ENCODE measurements around the gene FBXW10B. TPM values are rescaled to one million over a fixed set of nuclear protein-coding genes. Genes with fewer than 3 reads are reported as not detected.

FBXW10B gene
- total RNA-seq, 1 experiment from 2014 or later = 0.54 TPM

- no TSS peak for BruUV-seq (replicated peaks)
- in situ Hi-C loops (cut with HindIII; ENCODE audit: low pct_unique_long_range_greater_than_20kb, low sequenced_read_pairs) = no loop called here
- ATAC-seq (no peak), DNase-seq (ENCODE audit: low read depth, low spot score) (no peak)
- no peaks in the 10 kb centered on the region for H3K9me3 ChIP-seq (ENCODE audit: control insufficient read depth, insufficient read depth, low read depth, low read length)
- no peaks in the 10 kb centered on the region for H3K4me1 ChIP-seq (ENCODE audit: control insufficient read depth, insufficient read depth, low read length)
- CTCF ChIA-PET = no interaction called here
- TF ChIP-seq, protein P1, sequence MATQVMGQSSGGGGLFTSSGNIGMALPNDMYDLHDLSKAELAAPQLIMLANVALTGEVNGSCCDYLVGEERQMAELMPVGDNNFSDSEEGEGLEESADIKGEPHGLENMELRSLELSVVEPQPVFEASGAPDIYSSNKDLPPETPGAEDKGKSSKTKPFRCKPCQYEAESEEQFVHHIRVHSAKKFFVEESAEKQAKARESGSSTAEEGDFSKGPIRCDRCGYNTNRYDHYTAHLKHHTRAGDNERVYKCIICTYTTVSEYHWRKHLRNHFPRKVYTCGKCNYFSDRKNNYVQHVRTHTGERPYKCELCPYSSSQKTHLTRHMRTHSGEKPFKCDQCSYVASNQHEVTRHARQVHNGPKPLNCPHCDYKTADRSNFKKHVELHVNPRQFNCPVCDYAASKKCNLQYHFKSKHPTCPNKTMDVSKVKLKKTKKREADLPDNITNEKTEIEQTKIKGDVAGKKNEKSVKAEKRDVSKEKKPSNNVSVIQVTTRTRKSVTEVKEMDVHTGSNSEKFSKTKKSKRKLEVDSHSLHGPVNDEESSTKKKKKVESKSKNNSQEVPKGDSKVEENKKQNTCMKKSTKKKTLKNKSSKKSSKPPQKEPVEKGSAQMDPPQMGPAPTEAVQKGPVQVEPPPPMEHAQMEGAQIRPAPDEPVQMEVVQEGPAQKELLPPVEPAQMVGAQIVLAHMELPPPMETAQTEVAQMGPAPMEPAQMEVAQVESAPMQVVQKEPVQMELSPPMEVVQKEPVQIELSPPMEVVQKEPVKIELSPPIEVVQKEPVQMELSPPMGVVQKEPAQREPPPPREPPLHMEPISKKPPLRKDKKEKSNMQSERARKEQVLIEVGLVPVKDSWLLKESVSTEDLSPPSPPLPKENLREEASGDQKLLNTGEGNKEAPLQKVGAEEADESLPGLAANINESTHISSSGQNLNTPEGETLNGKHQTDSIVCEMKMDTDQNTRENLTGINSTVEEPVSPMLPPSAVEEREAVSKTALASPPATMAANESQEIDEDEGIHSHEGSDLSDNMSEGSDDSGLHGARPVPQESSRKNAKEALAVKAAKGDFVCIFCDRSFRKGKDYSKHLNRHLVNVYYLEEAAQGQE (IDR thresholded peaks at IDR 0.05; ENCODE audit: insufficient read depth in 1 of 2, low read depth in 2 of 2, low read length in 1 of 2) = no peak
- TF ChIP-seq POLR2AphosphoS5 (IDR thresholded peaks at IDR 0.05; ENCODE audit: low read depth, low read length) (no peak), TCF7L2 (IDR thresholded peaks at IDR 0.05; ENCODE audit: low read depth, low read length) (no peak), SIN3A (IDR thresholded peaks at IDR 0.05; ENCODE audit: borderline replicate concordance, insufficient read depth, low read depth, low read length) (no peak)
- TF ChIP-seq, protein P2, sequence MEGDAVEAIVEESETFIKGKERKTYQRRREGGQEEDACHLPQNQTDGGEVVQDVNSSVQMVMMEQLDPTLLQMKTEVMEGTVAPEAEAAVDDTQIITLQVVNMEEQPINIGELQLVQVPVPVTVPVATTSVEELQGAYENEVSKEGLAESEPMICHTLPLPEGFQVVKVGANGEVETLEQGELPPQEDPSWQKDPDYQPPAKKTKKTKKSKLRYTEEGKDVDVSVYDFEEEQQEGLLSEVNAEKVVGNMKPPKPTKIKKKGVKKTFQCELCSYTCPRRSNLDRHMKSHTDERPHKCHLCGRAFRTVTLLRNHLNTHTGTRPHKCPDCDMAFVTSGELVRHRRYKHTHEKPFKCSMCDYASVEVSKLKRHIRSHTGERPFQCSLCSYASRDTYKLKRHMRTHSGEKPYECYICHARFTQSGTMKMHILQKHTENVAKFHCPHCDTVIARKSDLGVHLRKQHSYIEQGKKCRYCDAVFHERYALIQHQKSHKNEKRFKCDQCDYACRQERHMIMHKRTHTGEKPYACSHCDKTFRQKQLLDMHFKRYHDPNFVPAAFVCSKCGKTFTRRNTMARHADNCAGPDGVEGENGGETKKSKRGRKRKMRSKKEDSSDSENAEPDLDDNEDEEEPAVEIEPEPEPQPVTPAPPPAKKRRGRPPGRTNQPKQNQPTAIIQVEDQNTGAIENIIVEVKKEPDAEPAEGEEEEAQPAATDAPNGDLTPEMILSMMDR (IDR thresholded peaks at IDR 0.05) = no peak
- intact Hi-C loops (cut with micrococcal nuclease; ENCODE audit: unreplicated experiment) = no loop called here
- H3K27ac ChIP-seq (ENCODE audit: low read length) = no peak overlapping the region
- POLR2A ChIA-PET = no interaction called here
- H3K27me3 ChIP-seq (ENCODE audit: control insufficient read depth, insufficient read depth, low read length) = no peaks in the 10 kb centered on the region
- H3K4me3 ChIP-seq (ENCODE audit: low read depth in 2 of 2, low read length in 2 of 2) = no peak overlapping the region
- peaks cover 2% of the 10 kb centered on the region; the same call in 1 of the 2 replicates for H3K36me3 ChIP-seq (ENCODE audit: control insufficient read depth, insufficient read depth, low read length)
Observed at GRCh38 chr17:15660077-15660476, 40.6 kb upstream of the FBXW10B start.

- ATAC-seq = no peak
- no peaks in the 10 kb centered on the region for H3K4me1 ChIP-seq (ENCODE audit: control insufficient read depth, insufficient read depth, low read length)
- CTCF ChIA-PET = no interaction called here
- intact Hi-C loops (cut with micrococcal nuclease; ENCODE audit: unreplicated experiment) = no loop called here
- TF ChIP-seq SIN3A (IDR thresholded peaks at IDR 0.05; ENCODE audit: borderline replicate concordance, insufficient read depth, low read depth, low read length) (no peak), POLR2AphosphoS5 (IDR thresholded peaks at IDR 0.05; ENCODE audit: low read depth, low read length) (no peak), TCF7L2 (IDR thresholded peaks at IDR 0.05; ENCODE audit: low read depth, low read length) (no peak)
- TF ChIP-seq, protein P1 (IDR thresholded peaks at IDR 0.05; ENCODE audit: insufficient read depth in 1 of 2, low read depth in 2 of 2, low read length in 1 of 2) = no peak
- TF ChIP-seq, protein P2 (IDR thresholded peaks at IDR 0.05) = no peak
- no peak for DNase-seq (ENCODE audit: low read depth, low spot score)
- H3K9me3 ChIP-seq (ENCODE audit: control insufficient read depth, insufficient read depth, low read depth, low read length) = no peaks in the 10 kb centered on the region
- H3K27ac ChIP-seq (ENCODE audit: low read length) = no peak overlapping the region
- H3K36me3 ChIP-seq (ENCODE audit: control insufficient read depth, insufficient read depth, low read length) = peaks cover 2% of the 10 kb centered on the region; the same call in 1 of the 2 replicates
- in situ Hi-C loops (cut with HindIII; ENCODE audit: low pct_unique_long_range_greater_than_20kb, low sequenced_read_pairs) = no loop called here
- POLR2A ChIA-PET = no interaction called here
- no peaks in the 10 kb centered on the region for H3K27me3 ChIP-seq (ENCODE audit: control insufficient read depth, insufficient read depth, low read length)
- no peak overlapping the region for H3K4me3 ChIP-seq (ENCODE audit: low read depth in 2 of 2, low read length in 2 of 2)
- BruUV-seq (replicated peaks) = no TSS peak
Observed at GRCh38 chr17:15659663-15660062, 40.2 kb upstream of the FBXW10B start.

All from Panc1 (cell line).